ENCODE measurements around the gene CETN1.
A peak's percentile ranks its signal among the peaks of the same experiment; 100 is the strongest.

CETN1 gene

GRCh38 chr18:627231-627630 lies 47.1 kb downstream of the CETN1 start:
- DNase-seq, result no peak

- peak in 1 of 2 donors; percentile 5 for DNase-seq
Observed at GRCh38 chr18:629269-630150, 49.3 kb downstream of the CETN1 start.

DNA sequence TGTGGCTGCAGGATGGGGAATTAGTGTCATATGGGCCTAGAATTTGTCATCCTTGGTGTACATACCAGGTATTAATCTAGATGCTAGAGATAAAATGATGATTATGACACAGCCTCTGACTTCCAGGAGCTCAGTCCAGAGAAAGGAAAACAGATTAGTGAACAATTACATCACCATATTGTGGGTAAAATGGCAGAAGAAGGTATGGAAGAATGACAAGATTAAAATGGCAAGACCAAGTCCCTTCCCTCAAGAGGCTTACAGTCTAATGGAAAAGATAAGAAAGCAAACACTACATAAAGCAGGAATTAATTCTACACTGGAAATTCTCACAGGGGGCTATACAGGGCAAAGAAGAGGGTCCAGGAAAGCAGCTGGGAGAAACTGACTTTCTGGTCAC lies 51.4 kb downstream of the CETN1 start:
- DNase-seq, result no peak
